HepG2 (cell line): ENCODE data around the gene FAM83G. TPM values are rescaled to one million over a fixed set of nuclear protein-coding genes. Genes with fewer than 3 reads are reported as not detected.

Experiments used
- ATAC-seq: fragments of 200-7000 bp; cut with Tn5 transposase; 3 replicates; pipeline ENCODE4 v1.9.1; 2020; ENCODE audit warnings: mild to moderate bottlenecking, moderate library complexity
- BruUV-seq: library from RNA; stranded (reverse); fragments of 400-500 nt; replicated peaks from 2 replicates; lab custom pipeline; 2021; lab: Mats Ljungman, UMichigan
- CTCF ChIA-PET: fragments of 300-600 bp; formaldehyde crosslinking; extraction: SDS; loops from one replicate; lab custom pipeline; 2021; ENCODE audit warnings: low total read pairs, inconsistent platforms, low intra/inter-chr PET ratio; lab: Yijun Ruan, JAX
- POLR2A ChIA-PET: fragments of 350-600 bp; sonication (Branson Sonifier 250); formaldehyde crosslinking; loops from one replicate; lab custom pipeline; 2020; ENCODE audit warnings: antibody characterized with exemption, inconsistent platforms; lab: Yijun Ruan, JAX
- DNase-seq: peaks from one replicate; pipeline ENCODE4 v3.0.0-alpha.2; 2015; ENCODE audit warnings: low spot score
- FAIRE-seq: peaks from 3 replicates; lab custom pipeline; 2011; peaks lifted over from hg19 to GRCh38; lab: Jason Lieb, UNC
- H2AFZ ChIP-seq: one replicate; pipeline ENCODE4 v1.6.1; 2011; ENCODE audit warnings: low read length, inconsistent platforms
- H3K27ac ChIP-seq: fragments of 300-600 bp; 3 replicates; pipeline ENCODE4 v1.8.0; 2011; ENCODE audit warnings: mixed run types, mild to moderate bottlenecking, mixed read lengths, low read length, inconsistent platforms; ENCODE audit not compliant: insufficient read depth; ENCODE audit errors: extremely low read length
- H3K27me3 ChIP-seq, 2 experiments: fragments of 200-600 bp in 1 of 2; 2 replicates in 1 of 2; 3 replicates in 1 of 2; pipeline versions ENCODE4 v1.6.0 to v1.8.0; 2011; ENCODE audit warnings: low read length in 2 of 2, mild to moderate bottlenecking in 2 of 2, moderate library complexity in 2 of 2, inconsistent platforms in 1 of 2; ENCODE audit not compliant: insufficient read depth in 2 of 2, control insufficient read depth in 1 of 2
- H3K36me3 ChIP-seq, 2 experiments: fragments of 200-600 bp in 1 of 2; replicated peaks in 1 of 2; 2 replicates in 1 of 2; 3 replicates in 1 of 2; pipeline versions ENCODE4 v1.5.1 to v1.8.0; 2011; ENCODE audit warnings: low read length in 2 of 2, inconsistent platforms in 1 of 2; ENCODE audit not compliant: insufficient read depth in 2 of 2, control insufficient read depth in 1 of 2
- H3K4me1 ChIP-seq: 2 replicates; pipeline ENCODE4 v1.5.1; 2012; ENCODE audit warnings: low read length, inconsistent platforms; ENCODE audit not compliant: insufficient read depth
- H3K4me2 ChIP-seq: 2 replicates; pipeline ENCODE4 v1.6.0; 2011; ENCODE audit warnings: low read depth, low read length, inconsistent platforms
- H3K4me3 ChIP-seq, 3 experiments: fragments of 200-600 bp in 1 of 3; sonication (generic), shearing (Covaris generic) in 1 of 3; replicated peaks in 1 of 3; 2 replicates each; pipeline ENCODE4 v1.5.1; 2011 to 2016; ENCODE audit warnings: low read length in 3 of 3, inconsistent platforms in 2 of 3, low read depth in 2 of 3, mild to moderate bottlenecking in 2 of 3, control low read depth in 1 of 3, mixed read lengths in 1 of 3; ENCODE audit not compliant: insufficient read depth in 1 of 3
- H3K79me2 ChIP-seq: one replicate; pipeline ENCODE4 v1.6.1; 2011; ENCODE audit warnings: low read length, inconsistent platforms; ENCODE audit not compliant: insufficient read depth
- H3K9ac ChIP-seq: 2 replicates; pipeline ENCODE4 v1.6.0; 2011; ENCODE audit warnings: mild to moderate bottlenecking, low read depth, low read length, inconsistent platforms; ENCODE audit not compliant: insufficient read depth
- H3K9me3 ChIP-seq: 2 replicates; pipeline ENCODE4 v1.5.1; 2012; ENCODE audit warnings: mild to moderate bottlenecking, low read length
- H4K20me1 ChIP-seq: 2 replicates; pipeline ENCODE4 v1.6.0; 2011; ENCODE audit warnings: inconsistent platforms, mild to moderate bottlenecking, low read length, moderate library complexity; ENCODE audit not compliant: insufficient read depth
- AGO2 ChIP-seq: fragments of 200-400 bp; formaldehyde crosslinking; optimal IDR thresholded peaks from 2 replicates; pipeline ENCODE3; 2017; ENCODE audit warnings: mild to moderate bottlenecking, low read depth, low read length, moderate library complexity
- EHMT2 ChIP-seq: fragments of 200-600 bp; sonication (generic); IDR thresholded peaks from 2 replicates; pipeline ENCODE4 v1.7.0; 2017; ENCODE audit warnings: antibody characterized with exemption, low read depth, low read length, borderline replicate concordance
- FOXP1 ChIP-seq, 2 experiments: fragments of 450-650 bp in 1 of 2; IDR thresholded peaks; 2 replicates each; pipeline ENCODE4 v1.6.1; 2017 to 2018; ENCODE audit warnings: antibody characterized with exemption in 1 of 2
- NBN ChIP-seq: fragments of 450-650 bp; conservative IDR thresholded peaks from 2 replicates; pipeline ENCODE4 v1.6.1; 2017
- SMAD1 ChIP-seq: sonication (generic); formaldehyde crosslinking; IDR thresholded peaks from 2 replicates; pipeline ENCODE4 v1.4.0; 2020; ENCODE audit warnings: missing genetic modification reagents, low read depth, mild to moderate bottlenecking, borderline replicate concordance
- TARDBP ChIP-seq: sonication (generic); formaldehyde crosslinking; IDR thresholded peaks from 2 replicates; pipeline ENCODE4 v1.8.0; 2022; ENCODE audit warnings: mild to moderate bottlenecking, missing genetic modification reagents
- WIZ ChIP-seq: sonication (generic); formaldehyde crosslinking; IDR thresholded peaks from 2 replicates; pipeline ENCODE4 v1.5.1; 2020; ENCODE audit warnings: mild to moderate bottlenecking, missing genetic modification reagents
- ZFP41 ChIP-seq: sonication (generic); formaldehyde crosslinking; IDR thresholded peaks from 2 replicates; pipeline ENCODE4 v1.4.0; 2020; ENCODE audit warnings: mild to moderate bottlenecking, missing genetic modification reagents, borderline replicate concordance
- ZHX2 ChIP-seq, 2 experiments: sonication (generic) in 1 of 2; formaldehyde crosslinking in 1 of 2; IDR thresholded peaks; 2 replicates each; pipeline versions ENCODE4 v1.6.1 to v1.9.0; 2014 to 2022; ENCODE audit warnings: antibody characterized with exemption in 1 of 2, borderline replicate concordance in 1 of 2, inconsistent platforms in 1 of 2, low read depth in 1 of 2, missing genetic modification reagents in 1 of 2
- ZNF768 ChIP-seq: sonication (generic); formaldehyde crosslinking; IDR thresholded peaks from 2 replicates; pipeline ENCODE4 v1.4.0; 2020; ENCODE audit warnings: missing genetic modification reagents
- WGBS: methylation state at CpG from one replicate; pipeline ENCODE4 v1.1.6; 2017; ENCODE audit warnings: low lambda C conversion rate; 5-methylcytosine and 5-hydroxymethylcytosine counted together
- in situ Hi-C: cut with HindIII; loops from 2 replicates; pipeline ENCODE4 v1.10.0; 2017; ENCODE audit warnings: low pct_unique_long_range_greater_than_20kb; ENCODE audit not compliant: extremely low pct_ligation_motif_present
- intact Hi-C: fragments of 100-400 bp; cut with micrococcal nuclease; formaldehyde crosslinking; loops from one replicate; pipeline ENCODE4 v1.10.0; 2022; ENCODE audit not compliant: unreplicated experiment
- polyA plus RNA-seq, 8 experiments: library from polyadenylated mRNA; depleted of rRNA in 3 of 8; stranded (reverse) in 7 of 8; unstranded in 1 of 8; fragments of >200 nt; fragmentation: Illumina TruSeq in 4 of 8; extraction: Trizol in 4 of 8; gene quantifications; 2 replicates each; pipeline versions ENCODE4 v1.2.1 to v1.2.3, GENCODE V29; 2011 to 2016; ENCODE audit warnings: low read depth in 4 of 8, missing spikeins in 1 of 8, mixed read lengths in 1 of 8; ENCODE audit not compliant: insufficient read depth in 1 of 8
- total RNA-seq, 5 experiments: library from RNA; depleted of rRNA; stranded (reverse); fragments of >200 nt; fragmentation: Illumina TruSeq; extraction: Trizol; gene quantifications; 2 replicates each; pipeline ENCODE4 v1.2.3, GENCODE V29; 2016; ENCODE audit warnings: low read depth in 1 of 5
- TF ChIP-seq, protein P1 (sequence below): sonication (generic); formaldehyde crosslinking; IDR thresholded peaks from 2 replicates; pipeline ENCODE4 v1.8.0; 2022; ENCODE audit warnings: mild to moderate bottlenecking, missing genetic modification reagents, moderate library complexity

FAM83G gene
- total and polyA plus RNA-seq, 2 of the 13 experiments (the other 11 are each of a cell fraction or from before 2014, with no cell fraction given) = 13.7 to 18.6 TPM

- no peaks in the 10 kb centered on the region for H3K9me3 ChIP-seq
- intact Hi-C loops (no loop called here), in situ Hi-C loops (no loop called here)
- no peaks in the 10 kb centered on the region for H3K79me2 ChIP-seq
- TSS peak; percentile 21 for BruUV-seq
- DNase-seq (no peak), FAIRE-seq (no peak), ATAC-seq (no peak)
- no peak overlapping the region for H3K4me2 ChIP-seq
- H3K9ac ChIP-seq = no peak overlapping the region
- ChIA-PET CTCF (no interaction called here), POLR2A (interaction anchor here (2.4 kb wide), 1 partner anchor 17 kb away, joined by 27 read pairs; the partner anchor contains the start of gene FAM83G)
- H2AFZ ChIP-seq = no peak overlapping the region
- TF ChIP-seq ZFP41 (CRISPR knock-in tag) = no peak
- peak; percentile 89 for TF ChIP-seq ZNF768 (CRISPR knock-in tag)
- TF ChIP-seq SMAD1 (CRISPR knock-in tag) = no peak
- H3K4me3 ChIP-seq = no peak overlapping the region
- H4K20me1 ChIP-seq = no peaks in the 10 kb centered on the region
- no peaks in the 10 kb centered on the region for H3K27me3 ChIP-seq
- H3K27ac ChIP-seq = peak overlapping the region; percentile 84
- H3K36me3 ChIP-seq = peaks cover 16 to 62% of the 10 kb centered on the region in 2 experiments
- 97% methylated on average over 9 of the region's 9 CpGs for WGBS
- H3K4me1 ChIP-seq = peaks cover 48% of the 10 kb centered on the region
Observed at GRCh38 chr17:18987230-18987610, 17.3 kb downstream of the FAM83G start.

DNA sequence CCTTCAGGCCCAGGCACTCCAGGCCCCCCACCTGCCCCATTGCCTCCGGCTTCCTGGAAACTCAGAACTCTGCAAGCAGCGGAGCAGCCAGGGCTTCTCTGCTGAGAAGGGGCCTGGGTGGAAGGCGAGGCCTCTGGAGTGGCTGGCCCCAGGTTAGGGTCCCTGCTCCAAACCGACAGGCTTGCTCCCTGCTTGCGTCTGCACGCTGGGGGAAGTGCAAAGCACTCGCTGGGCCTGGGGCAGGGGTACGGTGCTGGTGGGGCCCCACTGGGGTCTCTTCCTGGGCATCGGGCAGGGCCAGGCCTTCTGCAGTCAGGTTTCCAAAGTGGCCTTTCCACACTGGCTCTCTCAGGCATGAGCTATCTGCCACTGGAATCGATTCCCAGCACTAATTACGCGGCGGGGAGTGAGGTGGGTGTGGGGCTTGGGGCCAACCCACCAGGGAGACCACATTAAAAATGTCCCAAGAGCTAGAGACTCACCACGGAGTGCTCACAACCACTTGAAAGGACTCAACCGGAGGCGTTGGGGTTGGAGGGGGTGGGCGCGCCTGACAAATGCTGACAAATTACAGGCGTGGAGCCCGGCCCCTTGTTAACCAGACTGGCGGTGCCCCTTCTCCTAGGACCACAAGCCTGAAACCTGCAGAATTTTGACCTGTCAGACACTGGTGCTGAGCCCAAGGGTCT is 17.9 kb downstream of the FAM83G start:
- ChIA-PET POLR2A (no interaction called here), CTCF (no interaction called here)
- TF ChIP-seq TARDBP (no peak), ZHX2 (IDR thresholded peaks at IDR 0.05; ENCODE audit: low read depth) (no peak), ZHX2 (CRISPR knock-in tag; IDR thresholded peaks at IDR 0.05; ENCODE audit: borderline replicate concordance) (no peak), FOXP1 (IDR thresholded peaks at IDR 0.05) (no peak), FOXP1 (CRISPR knock-in tag; IDR thresholded peaks at IDR 0.05) (no peak), AGO2 (peak; percentile 17), NBN (no peak), WIZ (CRISPR knock-in tag) (no peak), EHMT2 (no peak)
- TF ChIP-seq, protein P1, sequence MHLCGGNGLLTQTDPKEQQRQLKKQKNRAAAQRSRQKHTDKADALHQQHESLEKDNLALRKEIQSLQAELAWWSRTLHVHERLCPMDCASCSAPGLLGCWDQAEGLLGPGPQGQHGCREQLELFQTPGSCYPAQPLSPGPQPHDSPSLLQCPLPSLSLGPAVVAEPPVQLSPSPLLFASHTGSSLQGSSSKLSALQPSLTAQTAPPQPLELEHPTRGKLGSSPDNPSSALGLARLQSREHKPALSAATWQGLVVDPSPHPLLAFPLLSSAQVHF (CRISPR knock-in tag) = no peak
- Histone ChIP-seq H3K4me3 (no peak overlapping the region), H3K27ac (no peak overlapping the region), H3K9me3 (no peaks in the 10 kb centered on the region), H4K20me1 (no peaks in the 10 kb centered on the region), H3K4me2 (no peak overlapping the region), H3K4me1 (peaks cover 53% of the 10 kb centered on the region), H3K36me3 (peaks cover 16 to 57% of the 10 kb centered on the region in 2 experiments), H3K79me2 (no peaks in the 10 kb centered on the region), H3K9ac (no peak overlapping the region), H3K27me3 (no peaks in the 10 kb centered on the region), H2AFZ (no peak overlapping the region)
- 95% methylated on average over 15 of the region's 21 CpGs for WGBS
- intact Hi-C loops (no loop called here), in situ Hi-C loops (no loop called here)
- ATAC-seq (no peak), DNase-seq (no peak), FAIRE-seq (no peak)
- no TSS peak for BruUV-seq
